ENCODE results near the gene UCK1. TPM values are rescaled to one million over a fixed set of nuclear protein-coding genes. Genes with fewer than 3 reads are reported as not detected.

UCK1 gene
- total and polyA plus RNA-seq, 2 of the 13 experiments (the other 11 are each of a cell fraction or from before 2014, with no cell fraction given) = 11.0 to 24.1 TPM

GRCh38 chr9:131554843-131555351 is 23.8 kb upstream of the UCK1 start:
- H2AFZ ChIP-seq (ENCODE audit: low read length) = no peak overlapping the region
- H3K36me3 ChIP-seq (replicated peaks in 1 of 2; ENCODE audit: control insufficient read depth in 1 of 2, insufficient read depth in 2 of 2, low read length in 2 of 2) = no peaks in the 10 kb centered on the region
- WGBS (ENCODE audit: low lambda C conversion rate) = 84% methylated on average over 54 of the region's 54 CpGs
- ChIA-PET POLR2A (no interaction called here), CTCF (ENCODE audit: low intra/inter-chr PET ratio, low total read pairs) (no interaction called here)
- peaks cover 2 to 42% of the 10 kb centered on the region in 2 experiments; a peak in 4 of 5 replicates for H3K27me3 ChIP-seq (ENCODE audit: control insufficient read depth in 1 of 2, insufficient read depth in 2 of 2, low read length in 2 of 2)
- FAIRE-seq = no peak
- in situ Hi-C loops (cut with HindIII; ENCODE audit: extremely low pct_ligation_motif_present, low pct_unique_long_range_greater_than_20kb) (no loop called here), intact Hi-C loops (cut with micrococcal nuclease; ENCODE audit: unreplicated experiment) (no loop called here)
- H3K79me2 ChIP-seq (ENCODE audit: insufficient read depth, low read length) = no peaks in the 10 kb centered on the region
- H3K9me3 ChIP-seq (ENCODE audit: low read length) = no peaks in the 10 kb centered on the region
- BruUV-seq (replicated peaks) = no TSS peak
- ATAC-seq = no peak
- no peak for DNase-seq (ENCODE audit: low spot score)
- H4K20me1 ChIP-seq (ENCODE audit: insufficient read depth, low read length) = no peaks in the 10 kb centered on the region
- no peak overlapping the region for H3K4me2 ChIP-seq (ENCODE audit: low read depth, low read length)
- no peak overlapping the region for H3K9ac ChIP-seq (ENCODE audit: insufficient read depth, low read depth, low read length)
- H3K27ac ChIP-seq (ENCODE audit: extremely low read length, insufficient read depth, low read length) = no peak overlapping the region
- H3K4me1 ChIP-seq (ENCODE audit: insufficient read depth, low read length) = peaks cover 12% of the 10 kb centered on the region
- H3K4me3 ChIP-seq (replicated peaks in 1 of 3; ENCODE audit: insufficient read depth in 1 of 3, low read depth in 2 of 3, low read length in 3 of 3) = no peak overlapping the region
- TF ChIP-seq NFIB (CRISPR knock-in tag; IDR thresholded peaks at IDR 0.05; ENCODE audit: borderline replicate concordance) (no peak), NKX3-1 (CRISPR knock-in tag; IDR thresholded peaks at IDR 0.05) (no peak), ZFP82 (CRISPR knock-in tag; IDR thresholded peaks at IDR 0.05; ENCODE audit: borderline replicate concordance) (no peak), PLSCR1 (CRISPR knock-in tag; IDR thresholded peaks at IDR 0.05; ENCODE audit: borderline replicate concordance) (no peak), ZNF572 (CRISPR knock-in tag; IDR thresholded peaks at IDR 0.05) (no peak), ZNF329 (CRISPR knock-in tag; IDR thresholded peaks at IDR 0.05; ENCODE audit: low read depth) (no peak), EEA1 (CRISPR knock-in tag; IDR thresholded peaks at IDR 0.05; ENCODE audit: borderline replicate concordance) (no peak), HOMEZ (CRISPR knock-in tag; IDR thresholded peaks at IDR 0.05; ENCODE audit: low read depth) (no peak), GTF2F1 (IDR thresholded peaks at IDR 0.05; ENCODE audit: low read length) (no peak), GABPB1 (CRISPR knock-in tag; IDR thresholded peaks at IDR 0.05) (no peak)

Data from HepG2 (cell line).